HEK293 (cell line): ENCODE results near the gene AQP5.

ENCODE experiments used
- CTCF ChIA-PET: fragments of 350-600 bp; formaldehyde crosslinking; extraction: SDS; loops from one replicate; lab custom pipeline; 2021; ENCODE audit warnings: antibody characterized with exemption; lab: Yijun Ruan, JAX
- POLR2A ChIA-PET: fragments of 300-600 bp; formaldehyde crosslinking; extraction: SDS; loops from one replicate; lab custom pipeline; 2020; ENCODE audit warnings: antibody characterized with exemption, inconsistent platforms; lab: Yijun Ruan, JAX
- H3K27ac ChIP-seq: fragments of 200-500 bp; sonication (Bioruptor generic); 2 replicates; pipeline ENCODE4 v1.5.1; 2014; ENCODE audit warnings: low read depth, low read length, control low read depth, inconsistent platforms; ENCODE audit errors: extremely low read depth
- H3K36me3 ChIP-seq, 2 experiments: fragments of 200-500 bp in 1 of 2; sonication (Bioruptor generic) in 1 of 2; 1 replicate in 1 of 2; 2 replicates in 1 of 2; pipeline ENCODE4 v1.5.1; 2014 to 2017; ENCODE audit warnings: inconsistent platforms in 2 of 2, low read length in 2 of 2; ENCODE audit not compliant: control insufficient read depth in 2 of 2, insufficient read depth in 1 of 2
- H3K4me1 ChIP-seq: fragments of 200-500 bp; sonication (Bioruptor generic); 2 replicates; pipeline ENCODE4 v1.5.1; 2014; ENCODE audit warnings: mild to moderate bottlenecking, low read length, inconsistent platforms; ENCODE audit not compliant: control insufficient read depth, insufficient read depth
- H3K4me3 ChIP-seq: 2 replicates; pipeline ENCODE4 v1.5.1; 2011; ENCODE audit warnings: low read depth, mild to moderate bottlenecking, control low read depth, low read length, moderate library complexity
- H3K9me3 ChIP-seq: fragments of 200-500 bp; sonication (Bioruptor generic); 2 replicates; pipeline ENCODE4 v1.5.1; 2014; ENCODE audit warnings: low read depth, low read length, inconsistent platforms; ENCODE audit not compliant: control insufficient read depth, insufficient read depth
- GFI1B ChIP-seq: fragments of 450-650 bp; formaldehyde crosslinking; IDR thresholded peaks from 2 replicates; pipeline ENCODE4 v1.5.1; 2016; ENCODE audit warnings: missing biosample characterization, missing genetic modification characterization
- HIC1 ChIP-seq: fragments of 450-650 bp; formaldehyde crosslinking; IDR thresholded peaks from 2 replicates; pipeline ENCODE4 v1.5.1; 2016; ENCODE audit warnings: missing biosample characterization, missing genetic modification characterization
- KLF10 ChIP-seq: fragments of 450-650 bp; IDR thresholded peaks from 2 replicates; pipeline ENCODE4 v1.5.1; 2018; ENCODE audit warnings: missing biosample characterization, mild to moderate bottlenecking, missing genetic modification characterization
- SALL2 ChIP-seq: fragments of 450-650 bp; formaldehyde crosslinking; IDR thresholded peaks from 2 replicates; pipeline ENCODE4 v1.5.0; 2017; ENCODE audit warnings: missing biosample characterization, mild to moderate bottlenecking, missing genetic modification characterization, borderline replicate concordance
- SCRT2 ChIP-seq: fragments of 450-650 bp; formaldehyde crosslinking; IDR thresholded peaks from 2 replicates; pipeline ENCODE4 v1.5.1; 2016; ENCODE audit warnings: missing biosample characterization, missing genetic modification characterization
- SP3 ChIP-seq: fragments of 450-650 bp; formaldehyde crosslinking; IDR thresholded peaks from 2 replicates; pipeline ENCODE4 v1.5.1; 2016; ENCODE audit warnings: missing biosample characterization, missing genetic modification characterization
- ZBTB7A ChIP-seq: fragments of 450-650 bp; formaldehyde crosslinking; IDR thresholded peaks from 2 replicates; pipeline ENCODE4 v1.5.1; 2016; ENCODE audit warnings: low read depth, missing biosample characterization, missing genetic modification characterization
- ZBTB8A ChIP-seq: fragments of 450-650 bp; formaldehyde crosslinking; IDR thresholded peaks from 2 replicates; pipeline ENCODE4 v1.5.1; 2016; ENCODE audit warnings: missing biosample characterization, missing genetic modification characterization
- ZFHX2 ChIP-seq: fragments of 450-650 bp; formaldehyde crosslinking; conservative IDR thresholded peaks from 2 replicates; pipeline ENCODE4 v1.5.1; 2016; ENCODE audit warnings: missing biosample characterization, missing genetic modification characterization
- ZFP41 ChIP-seq: fragments of 450-650 bp; formaldehyde crosslinking; IDR thresholded peaks from 2 replicates; pipeline ENCODE4 v1.5.1; 2016; ENCODE audit warnings: missing biosample characterization, missing genetic modification characterization, borderline replicate concordance
- ZNF555 ChIP-seq: fragments of 450-650 bp; formaldehyde crosslinking; conservative IDR thresholded peaks from 2 replicates; pipeline ENCODE4 v1.5.1; 2017; ENCODE audit warnings: missing biosample characterization, mild to moderate bottlenecking, missing genetic modification characterization, inconsistent platforms
- ZNF610 ChIP-seq: fragments of 450-650 bp; formaldehyde crosslinking; IDR thresholded peaks from 2 replicates; pipeline ENCODE4 v1.5.1; 2016; ENCODE audit warnings: missing biosample characterization, missing genetic modification characterization, borderline replicate concordance
- ZNF629 ChIP-seq: fragments of 450-650 bp; formaldehyde crosslinking; IDR thresholded peaks from 2 replicates; pipeline ENCODE4 v1.5.1; 2017; ENCODE audit warnings: missing biosample characterization, missing genetic modification characterization
- ZNF776 ChIP-seq: fragments of 450-650 bp; formaldehyde crosslinking; IDR thresholded peaks from 2 replicates; pipeline ENCODE4 v1.5.0; 2017; ENCODE audit warnings: missing biosample characterization, missing genetic modification characterization, borderline replicate concordance
- TF ChIP-seq, protein P1 (sequence below): sonication (generic); formaldehyde crosslinking; IDR thresholded peaks from 2 replicates; pipeline ENCODE4 v1.8.1; 2022; ENCODE audit warnings: mild to moderate bottlenecking, moderate library complexity, missing genetic modification reagents
- TF ChIP-seq, protein P2 (sequence below): IDR thresholded peaks from 2 replicates; pipeline ENCODE4 v1.6.1; 2011; ENCODE audit warnings: mild to moderate bottlenecking, low read depth, low read length, borderline replicate concordance
- TF ChIP-seq, protein P3 (sequence below): fragments of 450-650 bp; formaldehyde crosslinking; IDR thresholded peaks from 2 replicates; pipeline ENCODE4 v1.5.1; 2017; ENCODE audit warnings: missing biosample characterization, missing genetic modification characterization

Gene AQP5

DNA sequence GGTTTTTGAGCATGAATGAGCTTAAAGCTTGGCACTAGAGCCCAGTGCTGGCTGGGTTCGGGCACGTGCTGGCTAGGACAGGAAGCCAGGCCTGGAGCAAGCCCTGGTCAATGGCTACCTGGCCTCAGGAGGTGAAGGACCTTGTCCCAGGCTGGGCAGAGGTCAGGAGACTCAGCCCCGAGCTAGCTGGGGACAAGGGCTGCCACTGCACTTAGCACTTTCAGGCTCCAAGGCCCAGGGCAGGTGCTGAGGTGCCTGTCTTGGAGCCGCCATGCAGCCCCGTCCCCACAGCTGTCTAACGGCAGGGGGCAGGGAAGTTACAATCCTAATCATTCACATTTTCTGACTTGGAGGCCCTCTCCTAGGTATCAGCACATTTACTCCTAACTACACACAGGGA, 6.8 kb downstream of the AQP5 start:
- H3K4me1 ChIP-seq = no peaks in the 10 kb centered on the region
- TF ChIP-seq, protein P1, sequence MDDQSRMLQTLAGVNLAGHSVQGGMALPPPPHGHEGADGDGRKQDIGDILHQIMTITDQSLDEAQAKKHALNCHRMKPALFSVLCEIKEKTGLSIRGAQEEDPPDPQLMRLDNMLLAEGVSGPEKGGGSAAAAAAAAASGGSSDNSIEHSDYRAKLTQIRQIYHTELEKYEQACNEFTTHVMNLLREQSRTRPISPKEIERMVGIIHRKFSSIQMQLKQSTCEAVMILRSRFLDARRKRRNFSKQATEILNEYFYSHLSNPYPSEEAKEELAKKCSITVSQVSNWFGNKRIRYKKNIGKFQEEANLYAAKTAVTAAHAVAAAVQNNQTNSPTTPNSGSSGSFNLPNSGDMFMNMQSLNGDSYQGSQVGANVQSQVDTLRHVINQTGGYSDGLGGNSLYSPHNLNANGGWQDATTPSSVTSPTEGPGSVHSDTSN = no peak
- TF ChIP-seq ZNF610 (tag by site-specific recombination) = no peak
- no peak for TF ChIP-seq SP3 (tag by site-specific recombination)
- TF ChIP-seq, protein P2, sequence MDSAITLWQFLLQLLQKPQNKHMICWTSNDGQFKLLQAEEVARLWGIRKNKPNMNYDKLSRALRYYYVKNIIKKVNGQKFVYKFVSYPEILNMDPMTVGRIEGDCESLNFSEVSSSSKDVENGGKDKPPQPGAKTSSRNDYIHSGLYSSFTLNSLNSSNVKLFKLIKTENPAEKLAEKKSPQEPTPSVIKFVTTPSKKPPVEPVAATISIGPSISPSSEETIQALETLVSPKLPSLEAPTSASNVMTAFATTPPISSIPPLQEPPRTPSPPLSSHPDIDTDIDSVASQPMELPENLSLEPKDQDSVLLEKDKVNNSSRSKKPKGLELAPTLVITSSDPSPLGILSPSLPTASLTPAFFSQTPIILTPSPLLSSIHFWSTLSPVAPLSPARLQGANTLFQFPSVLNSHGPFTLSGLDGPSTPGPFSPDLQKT = no peak
- TF ChIP-seq ZBTB8A (tag by site-specific recombination) = no peak
- TF ChIP-seq ZBTB7A = no peak
- TF ChIP-seq ZFP41 (tag by site-specific recombination) = no peak
- no peak for TF ChIP-seq SALL2 (tag by site-specific recombination)
- no peak for TF ChIP-seq HIC1 (tag by site-specific recombination)
- TF ChIP-seq SCRT2 = no peak
- TF ChIP-seq GFI1B (tag by site-specific recombination) = no peak
- TF ChIP-seq, protein P3, sequence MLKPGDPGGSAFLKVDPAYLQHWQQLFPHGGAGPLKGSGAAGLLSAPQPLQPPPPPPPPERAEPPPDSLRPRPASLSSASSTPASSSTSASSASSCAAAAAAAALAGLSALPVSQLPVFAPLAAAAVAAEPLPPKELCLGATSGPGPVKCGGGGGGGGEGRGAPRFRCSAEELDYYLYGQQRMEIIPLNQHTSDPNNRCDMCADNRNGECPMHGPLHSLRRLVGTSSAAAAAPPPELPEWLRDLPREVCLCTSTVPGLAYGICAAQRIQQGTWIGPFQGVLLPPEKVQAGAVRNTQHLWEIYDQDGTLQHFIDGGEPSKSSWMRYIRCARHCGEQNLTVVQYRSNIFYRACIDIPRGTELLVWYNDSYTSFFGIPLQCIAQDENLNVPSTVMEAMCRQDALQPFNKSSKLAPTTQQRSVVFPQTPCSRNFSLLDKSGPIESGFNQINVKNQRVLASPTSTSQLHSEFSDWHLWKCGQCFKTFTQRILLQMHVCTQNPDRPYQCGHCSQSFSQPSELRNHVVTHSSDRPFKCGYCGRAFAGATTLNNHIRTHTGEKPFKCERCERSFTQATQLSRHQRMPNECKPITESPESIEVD (tag by site-specific recombination) = no peak
- no peak for TF ChIP-seq KLF10
- no peak for TF ChIP-seq ZNF776 (tag by site-specific recombination)
- no peaks in the 10 kb centered on the region for H3K36me3 ChIP-seq
- no peak overlapping the region for H3K4me3 ChIP-seq
- H3K27ac ChIP-seq = no peak overlapping the region
- ChIA-PET POLR2A (no interaction called here), CTCF (interaction anchor here (0.6 to 7.1 kb wide), 25 partner anchors 9 to 1158 kb away, joined by 3 to 104 read pairs (median 11); partner anchors contain the start of gene COX14)
- no peaks in the 10 kb centered on the region for H3K9me3 ChIP-seq

DNA sequence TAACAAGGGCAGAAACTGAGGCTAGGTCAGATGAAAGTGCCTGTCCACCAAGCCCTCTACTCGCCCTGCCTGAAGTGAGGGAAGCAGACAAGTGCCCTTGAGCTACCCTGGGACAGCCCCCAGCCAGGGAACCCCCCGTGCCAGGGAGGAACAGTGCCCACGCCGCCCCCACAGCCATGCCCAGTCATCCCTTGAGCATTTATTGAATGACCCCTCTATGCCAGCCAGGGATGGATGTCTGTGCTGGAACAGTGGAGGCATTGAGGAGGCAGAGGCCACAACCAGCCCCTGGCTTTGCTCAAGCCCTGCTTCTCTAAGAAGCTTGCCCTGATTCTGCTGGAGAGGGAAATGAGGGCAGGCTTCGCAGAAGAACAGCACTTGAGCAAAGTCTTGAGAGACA, 7.4 kb downstream of the AQP5 start:
- CTCF ChIA-PET = interaction anchor here (0.5 to 7.1 kb wide), 15 partner anchors 10 to 348 kb away, joined by 3 to 104 read pairs (median 9); no protein-coding TSS in a partner anchor

More for the DNA sequence above, 7.4 kb downstream of the AQP5 start:
- H3K4me3 ChIP-seq = no peak overlapping the region
- H3K4me1 ChIP-seq = no peaks in the 10 kb centered on the region
- H3K36me3 ChIP-seq = no peaks in the 10 kb centered on the region
- H3K9me3 ChIP-seq = no peaks in the 10 kb centered on the region
- no peak for TF ChIP-seq ZNF555 (tag by site-specific recombination)
- peak; percentile 27; the same call in 1 of the 2 replicates for TF ChIP-seq ZFHX2 (tag by site-specific recombination)
- TF ChIP-seq ZNF629 = no peak
- POLR2A ChIA-PET = no interaction called here
- no peak overlapping the region for H3K27ac ChIP-seq
